Measurements from ENCODE around the gene SYCP3.

The SYCP3 gene

DNA sequence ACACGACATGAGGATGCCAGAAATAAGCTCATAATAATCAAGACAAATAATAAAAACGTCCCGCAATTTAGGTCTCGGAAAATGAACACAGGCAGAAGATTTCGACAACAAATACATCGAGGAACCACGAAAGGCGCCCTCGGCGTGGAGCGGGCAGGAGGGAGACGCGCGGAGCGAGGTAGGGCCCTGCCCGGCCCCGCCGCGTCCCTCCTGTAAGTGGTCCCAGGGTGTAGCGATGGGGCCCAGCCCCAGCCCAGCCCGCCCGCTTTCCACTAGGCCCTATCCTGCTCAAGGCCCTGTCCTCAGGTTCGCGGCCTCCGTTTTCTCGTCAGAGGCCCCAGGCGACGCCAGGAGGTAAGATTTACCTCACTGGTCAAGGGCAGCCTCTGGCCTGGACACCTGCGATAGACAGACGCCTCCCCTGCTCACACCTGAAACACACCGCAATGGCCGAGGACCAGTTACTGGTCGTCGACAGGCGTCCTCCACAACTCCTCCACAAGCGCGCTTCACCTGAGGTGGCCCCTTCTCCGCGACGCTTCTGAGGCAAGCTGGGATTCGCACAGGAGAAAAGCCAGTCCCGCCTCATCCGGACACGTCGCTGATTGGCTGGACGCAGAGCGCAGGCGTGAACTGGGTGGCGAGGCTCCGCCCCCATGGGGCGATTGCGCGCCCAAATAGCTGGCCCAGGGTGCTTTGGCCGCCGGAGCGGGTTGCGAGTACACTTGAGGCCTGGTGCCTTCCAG is at the start of gene SYCP3:
TSS of gene SYCP3 (minus strand) at position 543 of the 746 bp plus-strand sequence. CDS start 1,527 bp downstream, outside the sequence.
- DNase-seq: no peak

DNA sequence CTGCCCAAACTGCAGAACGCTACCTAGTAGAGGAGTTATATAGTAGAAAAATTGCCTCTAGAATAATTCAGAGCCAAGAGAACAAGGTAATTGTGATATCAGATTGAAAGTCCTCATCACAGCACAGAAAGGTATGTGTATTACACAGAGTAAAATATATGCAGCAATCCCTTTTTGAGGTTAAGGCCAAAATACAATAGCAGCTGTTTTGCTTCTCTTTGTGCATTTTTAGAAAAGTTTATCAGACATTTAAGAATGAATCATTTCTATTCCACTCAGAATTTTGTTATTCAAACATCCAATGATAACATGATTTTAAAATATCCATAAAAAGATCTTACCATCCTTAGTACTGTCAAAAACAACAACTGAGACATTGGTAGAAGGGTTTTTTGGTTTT is 46.4 kb upstream of the SYCP3 start:
- no peak for DNase-seq

DNA sequence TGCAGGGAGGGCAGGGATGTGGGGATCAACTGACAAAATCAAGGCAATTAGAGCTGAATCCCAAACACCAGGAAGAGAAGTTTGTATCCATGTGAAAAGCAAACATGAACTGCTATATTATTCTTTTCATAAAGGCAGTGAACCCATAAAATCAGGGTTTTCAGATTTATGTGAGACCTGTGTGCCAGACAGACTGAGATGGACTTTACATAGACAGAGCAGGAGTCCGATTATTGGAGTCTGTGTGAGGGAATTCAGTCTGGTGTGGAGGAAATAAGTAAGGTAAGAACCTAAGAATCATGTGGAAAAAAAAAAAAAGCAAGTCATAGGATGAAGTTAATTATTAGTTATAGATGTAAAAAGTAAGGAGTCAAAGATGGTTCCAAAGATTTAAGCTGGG is 45.1 kb upstream of the SYCP3 start:
- no peak for DNase-seq

DNA sequence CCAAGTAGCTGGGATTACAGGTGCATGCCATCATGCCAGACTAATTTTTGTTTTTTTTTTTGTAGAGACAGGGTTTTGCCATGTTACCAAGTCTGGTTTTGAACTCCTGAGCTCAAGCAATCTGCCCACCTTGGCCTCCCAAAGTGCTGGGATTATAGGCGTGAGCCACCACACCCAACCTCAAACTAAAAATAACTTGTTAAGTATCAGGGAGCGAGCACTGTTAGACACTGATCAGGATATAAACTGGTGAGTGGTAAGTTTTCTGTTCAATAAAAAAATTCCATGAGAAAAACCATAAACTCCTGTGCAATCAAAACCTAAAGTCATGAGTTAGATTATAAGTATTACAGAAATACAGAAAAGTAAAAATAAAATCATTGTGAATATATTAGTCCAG is 44.6 kb upstream of the SYCP3 start:
- DNase-seq: no peak

DNA sequence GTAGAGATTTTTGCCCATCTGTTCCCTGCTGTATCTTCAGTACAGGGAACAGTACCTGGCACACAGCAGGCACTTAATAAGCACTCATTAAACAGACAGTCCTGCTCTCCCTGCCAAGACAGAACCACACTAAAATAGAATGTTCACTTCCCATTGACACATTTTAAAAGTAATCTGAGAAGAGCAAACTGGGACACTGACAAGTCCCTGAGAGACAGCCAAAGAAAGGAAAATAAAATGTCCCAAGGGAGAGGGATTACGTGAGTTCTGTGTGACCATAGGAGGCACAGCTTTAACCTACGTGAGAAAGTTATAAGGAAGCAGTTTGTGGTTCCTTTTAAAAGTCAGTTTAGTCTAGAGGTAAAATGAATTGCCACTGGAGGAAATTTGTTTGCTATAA is 43.9 kb upstream of the SYCP3 start:
- no peak for DNase-seq

DNA sequence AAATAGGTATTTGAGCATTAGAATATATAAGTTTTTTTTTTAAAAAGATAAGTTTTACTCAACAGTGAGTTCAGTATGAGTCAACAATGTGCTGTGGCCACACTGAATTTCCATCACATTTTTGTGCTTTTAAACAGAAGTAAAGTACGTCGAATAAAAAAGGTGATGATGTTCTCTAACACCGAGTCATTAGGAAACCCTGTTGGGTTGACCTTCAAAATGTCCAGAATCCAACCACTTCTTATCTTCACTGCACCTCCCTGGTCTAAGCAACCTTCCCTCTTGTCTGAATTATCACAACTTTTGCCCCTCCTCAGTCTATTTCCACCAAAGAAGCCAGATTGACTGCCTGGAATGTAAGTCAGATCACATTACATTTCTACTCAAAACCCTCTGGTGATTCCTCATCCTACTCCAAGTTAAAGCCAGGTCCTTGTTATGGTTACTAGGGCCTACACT is 43.0 kb upstream of the SYCP3 start:
- DNase-seq: no peak

DNA sequence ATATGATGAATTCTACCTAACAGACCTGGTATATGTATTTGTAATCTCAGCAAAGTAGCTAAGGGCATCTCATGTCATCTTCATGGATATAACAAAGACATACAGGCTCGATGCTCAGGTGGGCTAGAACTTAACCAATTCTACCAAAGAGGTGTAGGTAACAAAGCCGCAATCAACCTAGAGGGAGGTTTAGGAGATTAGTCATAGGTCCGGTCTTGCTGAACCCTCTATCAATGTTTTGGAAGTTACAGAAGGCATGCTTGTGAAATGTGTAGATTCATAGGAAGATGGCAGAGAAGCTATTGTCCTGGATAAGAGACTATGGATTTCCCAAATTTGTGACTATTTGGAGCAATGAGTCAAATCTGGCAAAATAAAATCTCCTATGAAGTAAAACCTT is 42.6 kb upstream of the SYCP3 start:
- DNase-seq: no peak

DNA sequence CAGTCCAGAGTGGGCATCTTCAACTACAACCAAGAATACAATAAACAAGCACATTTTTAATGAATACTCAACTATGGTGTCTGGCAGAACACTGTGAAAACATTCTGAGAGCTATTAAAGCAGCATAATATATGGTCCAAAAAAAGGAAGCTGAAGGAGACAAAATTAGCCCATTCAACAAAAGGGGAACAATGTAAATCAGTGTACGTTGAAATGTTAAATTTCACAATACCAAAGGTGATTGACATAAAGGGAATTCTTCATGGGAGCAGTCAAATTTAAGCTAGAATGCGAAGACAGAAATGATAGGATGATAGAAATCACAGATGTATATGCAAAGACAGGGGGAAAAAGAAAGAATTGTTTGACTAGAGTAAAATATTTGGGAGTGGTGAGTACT is 41.3 kb upstream of the SYCP3 start:
- DNase-seq: no peak

DNA sequence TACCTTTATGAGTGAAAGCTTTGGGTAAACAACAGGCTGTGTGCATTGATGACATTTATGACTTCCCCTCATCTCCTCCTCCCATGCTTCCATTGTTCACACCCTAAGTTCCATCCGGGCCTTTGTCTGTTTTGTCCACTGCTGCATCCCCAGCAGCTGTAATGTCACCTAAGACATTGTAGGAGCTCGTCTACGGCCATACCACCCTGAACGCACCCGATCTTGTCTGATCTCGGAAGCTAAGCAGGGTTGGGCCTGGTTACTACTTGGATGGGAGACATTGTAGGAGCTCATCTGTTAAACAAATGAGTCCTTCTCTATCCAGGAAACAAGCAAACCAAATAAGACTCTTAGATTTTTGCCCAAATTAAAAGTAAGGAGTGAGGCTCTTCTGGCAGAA is 40.4 kb upstream of the SYCP3 start:
- DNase-seq: no peak

DNA sequence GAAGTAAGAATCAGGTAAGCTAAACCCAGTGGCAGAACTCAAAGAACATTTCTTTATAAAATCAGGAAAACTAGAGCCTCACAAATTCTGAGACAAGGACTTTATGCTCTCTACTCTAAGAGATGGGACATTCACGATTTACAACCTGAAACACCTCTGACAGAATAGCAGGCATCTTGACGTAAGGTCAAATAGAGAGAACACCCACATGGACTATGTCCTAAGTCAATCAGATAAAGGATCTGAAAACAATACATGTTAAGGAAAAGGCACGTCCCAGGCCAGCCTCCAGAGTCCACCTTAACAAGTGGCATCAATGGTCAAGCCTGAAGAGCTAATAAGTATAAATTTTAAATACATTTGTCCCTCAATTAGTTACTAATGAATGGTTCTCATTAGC is 39.9 kb upstream of the SYCP3 start:
- DNase-seq: no peak

DNA sequence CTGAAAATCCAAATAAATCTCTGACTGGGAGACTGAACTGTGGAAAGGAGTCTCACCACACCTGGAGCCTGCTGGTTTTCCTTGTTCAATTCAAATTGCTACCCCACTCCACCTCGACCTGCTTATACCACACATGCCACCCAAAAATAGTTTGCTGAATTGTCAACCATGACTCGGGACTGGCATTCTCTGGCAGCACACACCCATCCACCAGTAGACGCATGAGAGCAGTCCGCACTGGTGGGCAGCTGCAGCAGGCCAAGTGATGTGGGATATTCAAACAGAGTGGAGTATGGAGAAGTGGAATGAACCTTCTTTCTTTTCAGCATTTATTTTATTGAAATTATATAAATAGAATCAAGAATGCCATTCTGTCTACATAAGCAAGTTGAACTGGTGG is 38.7 kb upstream of the SYCP3 start:
- DNase-seq: no peak

DNA sequence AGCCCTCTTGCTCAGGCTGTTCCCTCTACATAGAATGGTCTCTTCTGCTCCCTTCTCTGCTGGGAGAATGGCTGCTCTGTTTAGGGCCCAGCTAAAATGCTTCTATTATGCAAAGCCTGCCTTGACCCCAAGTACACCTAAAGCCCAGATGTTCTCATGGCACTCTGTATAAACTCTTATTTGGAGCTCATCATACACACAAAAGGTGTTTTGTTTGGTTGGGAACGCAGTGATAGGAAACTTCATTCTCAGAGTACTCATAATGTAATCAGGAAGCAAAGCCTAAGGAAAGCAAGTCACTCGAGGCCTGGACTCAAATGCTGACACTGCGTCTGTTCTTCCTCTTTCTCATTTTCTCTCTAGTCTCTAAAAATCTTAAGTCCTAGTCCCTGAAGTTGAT is 38.2 kb upstream of the SYCP3 start:
- DNase-seq: no peak

DNA sequence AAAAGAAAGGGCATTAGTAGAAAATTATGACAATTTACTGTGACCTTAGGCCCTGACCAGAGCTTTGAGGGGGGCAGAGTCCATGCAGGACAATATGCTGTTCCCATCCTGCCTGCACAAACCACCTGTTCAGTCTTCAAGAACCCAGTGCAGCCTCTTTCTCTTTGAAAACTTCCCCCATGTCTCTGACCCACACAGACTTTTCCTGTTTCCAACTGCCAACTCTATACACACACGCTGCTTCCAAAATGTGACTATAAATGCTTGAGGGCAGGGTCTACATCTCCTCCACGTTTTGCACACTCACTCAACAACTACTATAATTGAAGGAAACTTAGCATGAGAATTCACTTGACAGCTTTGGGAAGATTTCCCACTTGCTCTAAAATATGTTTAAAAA is 36.6 kb upstream of the SYCP3 start:
- DNase-seq: no peak

DNA sequence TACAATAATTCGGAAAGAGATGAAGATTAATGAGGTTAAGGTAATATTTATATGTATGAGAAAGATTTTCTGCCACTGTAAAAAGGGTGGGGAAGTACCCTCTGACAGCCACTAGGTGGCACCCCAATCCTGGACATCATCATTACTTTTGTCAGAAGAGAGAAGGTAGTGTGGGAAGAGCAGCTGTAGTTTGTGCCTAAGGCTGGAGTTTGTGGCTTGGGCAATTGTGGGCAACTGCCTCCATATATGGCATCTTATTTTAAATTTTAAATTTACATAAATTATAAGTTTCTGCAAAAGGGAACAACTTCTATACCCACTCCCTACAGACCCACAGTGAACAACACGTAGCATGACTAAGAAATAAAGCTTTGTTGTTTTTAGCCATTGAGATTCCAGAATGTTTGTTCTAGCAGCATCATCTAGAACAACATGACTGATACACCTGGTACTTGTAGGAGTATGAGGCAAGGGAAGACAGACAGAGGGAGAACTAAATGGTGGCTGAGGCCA is 34.4 kb upstream of the SYCP3 start:
- peak; percentile 62 for DNase-seq

DNA sequence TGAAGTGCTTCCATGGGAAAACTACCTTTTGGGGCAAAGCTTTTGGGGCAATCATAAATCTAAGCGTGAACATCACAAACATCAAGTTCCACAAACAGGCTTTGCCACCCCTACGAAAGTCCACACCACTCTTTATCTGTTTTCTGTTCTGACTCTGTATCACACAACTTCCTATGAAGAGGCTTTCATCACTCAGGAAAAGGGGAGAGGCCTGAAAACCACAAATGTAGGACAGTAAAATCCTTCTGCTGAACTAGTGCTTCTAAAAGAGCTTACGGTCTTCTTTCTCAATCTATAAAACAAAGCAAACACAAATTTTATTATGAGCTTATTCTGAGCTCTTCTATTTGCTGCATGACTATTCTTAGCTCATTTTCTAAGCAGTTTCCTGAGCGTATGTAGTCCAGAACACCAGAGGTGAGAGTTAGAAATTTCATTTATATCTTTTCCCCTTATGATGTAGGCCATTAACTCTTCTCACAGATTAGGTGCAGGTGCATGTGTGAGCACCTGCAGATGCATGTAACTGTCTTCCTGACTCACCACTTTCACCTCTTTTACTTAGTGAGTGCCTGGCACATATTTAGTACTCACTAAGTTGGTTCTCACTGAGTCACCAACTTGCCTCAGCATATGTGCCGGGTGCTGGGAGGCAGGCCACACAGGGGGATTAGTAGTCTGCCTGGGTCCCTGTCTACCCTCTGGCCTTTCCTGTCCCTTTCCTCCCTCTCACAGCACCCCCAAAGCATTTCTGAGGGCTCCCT is 32.9 kb upstream of the SYCP3 start:
- DNase-seq: no peak

DNA sequence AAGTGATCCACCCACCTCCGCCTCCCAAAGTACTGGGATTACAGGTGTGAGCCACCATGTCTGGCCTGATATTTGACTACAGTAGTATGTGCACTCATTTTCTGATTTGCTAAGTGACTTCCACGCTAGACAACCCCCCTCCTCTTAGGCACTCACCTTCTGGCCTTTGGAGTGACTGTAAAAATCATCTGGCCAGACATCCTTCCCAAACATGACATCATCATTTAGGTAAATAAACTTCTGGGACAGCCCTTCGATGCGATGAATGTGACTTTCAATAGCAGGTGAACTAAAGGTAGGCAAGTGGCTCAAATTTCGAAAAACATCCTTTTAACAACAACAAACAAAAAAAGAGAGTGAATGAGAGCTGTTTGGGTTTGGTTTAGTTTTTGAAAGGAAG is 30.6 kb upstream of the SYCP3 start:
- DNase-seq: no peak

DNA sequence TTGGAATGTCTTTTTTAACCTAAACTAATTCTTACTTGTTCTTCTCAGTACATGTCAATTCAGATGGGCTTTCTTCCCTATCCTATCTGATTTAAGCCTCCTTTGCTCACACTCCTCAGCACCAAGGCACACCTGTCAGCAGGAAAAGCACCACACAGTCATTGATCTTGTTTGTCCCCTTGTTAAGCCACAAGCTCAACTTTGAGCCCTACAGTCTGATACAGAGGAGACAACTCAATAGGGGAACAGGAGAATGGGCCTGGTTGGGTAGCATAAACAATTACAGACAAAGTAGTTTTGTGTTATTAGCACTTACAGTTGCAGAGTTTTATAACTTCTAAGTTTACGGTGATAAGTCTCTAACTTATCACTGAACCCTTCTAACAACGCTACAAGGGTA is 29.5 kb upstream of the SYCP3 start:
- DNase-seq: no peak

DNA sequence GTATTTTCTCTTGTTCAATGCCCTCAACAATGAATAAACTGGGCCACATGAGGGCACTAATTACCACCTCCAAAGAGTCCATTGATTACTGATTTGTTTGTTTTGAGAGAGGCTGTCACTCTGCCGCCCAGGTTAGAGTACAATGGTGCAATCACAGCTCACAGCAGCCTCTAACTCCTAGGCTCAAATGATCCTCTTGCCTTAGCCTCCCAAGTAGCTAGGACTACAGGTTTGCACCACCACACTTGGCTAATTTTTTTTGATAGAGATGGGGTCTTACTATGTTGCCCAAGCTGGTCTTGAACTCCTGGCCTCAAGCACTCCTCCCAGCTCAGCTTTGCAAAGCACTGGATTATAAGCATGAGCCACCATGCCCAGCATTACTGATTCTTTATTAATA is 28.3 kb upstream of the SYCP3 start:
- DNase-seq: no peak

DNA sequence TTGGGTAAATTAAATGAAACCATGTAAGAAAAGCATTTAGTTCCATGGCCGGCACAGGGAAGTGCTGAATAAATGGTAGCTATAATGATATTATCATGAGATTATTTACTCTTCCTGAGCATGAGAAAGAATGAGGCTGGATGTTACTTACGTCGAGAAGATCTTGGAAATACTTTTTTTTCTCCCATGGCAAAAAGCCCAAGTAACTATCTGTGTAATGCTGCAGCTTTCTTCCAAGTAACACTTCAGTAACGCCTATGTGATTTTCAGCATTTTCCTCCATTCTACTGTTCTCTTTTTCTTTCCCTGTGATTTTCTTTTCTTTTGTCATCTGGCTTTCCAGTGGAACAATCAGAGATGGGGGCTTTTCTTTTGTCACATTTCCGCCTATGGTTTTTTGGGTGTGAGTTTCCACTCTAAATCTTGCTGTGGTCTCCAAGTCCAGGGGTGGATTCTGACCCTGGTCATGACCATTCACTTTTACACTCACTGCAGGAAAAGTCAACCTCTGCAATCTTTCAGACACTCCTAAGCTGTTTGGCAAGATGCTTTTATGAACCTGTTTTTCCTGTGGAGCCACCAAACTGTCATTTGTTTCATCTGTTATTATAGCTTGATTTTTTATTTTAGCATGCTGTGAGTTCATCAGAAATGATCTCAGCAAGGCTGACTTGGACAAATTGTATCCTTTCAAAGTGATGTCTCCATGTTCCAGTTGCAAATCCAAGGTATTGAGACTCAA is 25.0 kb upstream of the SYCP3 start:
- DNase-seq: no peak

DNA sequence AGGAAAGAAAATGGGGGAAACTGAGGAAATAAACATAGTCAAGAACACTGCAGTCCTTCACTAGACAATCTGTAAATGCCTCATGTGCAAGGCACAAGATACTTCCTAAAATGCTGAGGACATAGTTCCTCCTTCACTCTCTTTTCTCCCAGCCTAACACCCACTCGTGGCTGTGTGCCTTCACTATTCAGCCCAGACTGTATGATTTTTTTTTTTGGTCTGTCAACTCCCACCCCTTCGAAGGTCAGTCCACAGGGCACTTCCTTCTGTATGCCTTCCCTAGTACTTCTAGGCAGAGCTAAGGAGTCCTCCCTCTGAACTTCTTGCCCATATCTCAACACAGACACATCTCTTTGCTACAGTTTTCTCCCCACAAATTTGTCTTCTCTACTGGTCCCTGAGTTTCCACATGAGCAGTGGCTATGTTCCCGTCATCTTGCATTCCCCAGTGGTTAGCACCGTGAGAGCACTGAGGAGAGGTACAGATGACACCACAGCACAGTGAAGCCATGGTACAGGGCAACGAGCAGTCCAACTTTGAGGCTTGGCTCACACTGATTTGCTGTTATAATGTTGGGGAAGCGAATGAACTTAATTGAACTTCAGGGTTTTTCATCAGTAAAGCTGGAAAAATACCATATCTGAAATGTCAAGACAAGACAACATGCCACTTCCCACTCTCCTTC is 24.1 kb upstream of the SYCP3 start:
- no peak for DNase-seq

DNA sequence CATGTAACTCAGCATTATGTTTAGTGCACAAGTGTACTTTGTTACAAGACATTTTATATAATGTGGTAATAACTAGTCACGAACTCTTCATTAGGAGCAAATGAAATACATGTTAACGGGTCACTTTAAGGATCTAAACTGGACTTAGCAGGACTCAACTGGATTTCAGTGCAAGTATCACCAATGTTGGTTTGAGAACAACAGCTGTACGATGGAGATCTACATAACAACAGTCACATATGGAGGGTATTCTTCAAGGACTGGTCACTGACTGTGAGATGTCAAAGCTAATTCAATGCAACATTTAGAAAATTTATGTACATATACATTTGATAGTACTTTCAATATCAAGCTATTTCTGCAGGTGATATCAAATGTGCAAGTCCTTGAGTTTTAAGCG is 22.5 kb upstream of the SYCP3 start:
- no peak for DNase-seq

DNA sequence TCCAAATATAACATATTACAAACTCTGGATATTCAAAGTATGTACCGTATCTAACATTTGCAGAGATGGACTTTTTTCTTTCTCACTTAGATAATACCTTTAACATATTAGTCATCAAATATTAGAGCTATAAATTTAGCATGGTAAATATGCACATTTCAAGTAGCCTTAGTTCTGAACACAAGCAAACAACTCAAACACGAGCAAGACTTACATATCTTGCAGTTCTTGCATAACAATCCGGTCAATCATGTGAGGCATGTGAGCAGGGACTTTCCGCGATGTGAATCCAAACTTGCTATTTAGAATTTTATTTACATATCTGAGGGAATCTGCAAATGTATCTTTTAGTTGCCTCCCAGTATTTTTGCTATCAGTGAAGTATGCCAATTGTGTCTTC is 22.1 kb upstream of the SYCP3 start:
- DNase-seq: no peak
